Endothelial cell of umbilical vein (primary cell): ENCODE measurements around the gene RSBN1. TPM values are rescaled to one million over a fixed set of nuclear protein-coding genes. Genes with fewer than 3 reads are reported as not detected.

Experiments
- BruUV-seq: library from RNA; stranded (reverse); fragments of 400-500 nt; replicated peaks from 2 replicates; lab custom pipeline; 2021; lab: Mats Ljungman, UMichigan
- CTCF ChIA-PET: fragments of 300-600, 350-600 bp; sonication (Branson Sonifier 250); formaldehyde crosslinking; loops from one replicate; lab custom pipeline; 2021; ENCODE audit warnings: antibody characterized with exemption, inconsistent platforms; lab: Charles Lee
- POLR2A ChIA-PET: fragments of 300-600, 350-600 bp; sonication (Branson Sonifier 250); formaldehyde crosslinking; loops from one replicate; lab custom pipeline; 2021; ENCODE audit warnings: antibody characterized with exemption, inconsistent platforms; lab: Charles Lee
- DNase-seq: peaks from one replicate; pipeline ENCODE4 v3.0.0-alpha.2; 2011; ENCODE audit warnings: low read depth, low spot score
- FAIRE-seq: peaks from 2 replicates; lab custom pipeline; 2011; peaks lifted over from hg19 to GRCh38; lab: Jason Lieb, UNC
- H2AFZ ChIP-seq: 2 replicates; pipeline ENCODE4 v1.6.0; 2012; ENCODE audit warnings: low read depth, low read length, control low read depth, inconsistent platforms
- H3K27ac ChIP-seq: 2 replicates; pipeline ENCODE4 v1.5.1; 2011; ENCODE audit warnings: low read depth, mild to moderate bottlenecking, control low read depth, low read length, moderate library complexity; ENCODE audit not compliant: insufficient read depth
- H3K27me3 ChIP-seq, 2 experiments: 2 replicates each; pipeline versions ENCODE4 v1.6.0 to v1.6.1; 2011; ENCODE audit warnings: low read length in 2 of 2, mixed read lengths in 1 of 2; ENCODE audit not compliant: control insufficient read depth in 2 of 2, insufficient read depth in 2 of 2
- H3K36me3 ChIP-seq, 2 experiments: 2 replicates in 1 of 2; 3 replicates in 1 of 2; pipeline ENCODE4 v1.5.1; 2011; ENCODE audit warnings: low read length in 2 of 2, mild to moderate bottlenecking in 1 of 2, moderate library complexity in 1 of 2; ENCODE audit not compliant: control insufficient read depth in 2 of 2, insufficient read depth in 2 of 2; ENCODE audit errors: extremely low read depth in 1 of 2
- H3K4me1 ChIP-seq: 3 replicates; pipeline ENCODE4 v1.5.1; 2011; ENCODE audit warnings: mild to moderate bottlenecking, low read length; ENCODE audit not compliant: control insufficient read depth, insufficient read depth; ENCODE audit errors: extremely low read depth
- H3K4me2 ChIP-seq: 2 replicates; pipeline ENCODE4 v1.6.1; 2011; ENCODE audit warnings: low read length, control low read depth, mixed read lengths; ENCODE audit not compliant: insufficient read depth
- H3K4me3 ChIP-seq, 3 experiments: fragments of 200-600 bp in 1 of 3; sonication (generic), shearing (Covaris generic) in 1 of 3; replicated peaks in 1 of 3; 2 replicates each; pipeline ENCODE4 v1.5.1; 2011 to 2016; ENCODE audit warnings: control low read depth in 3 of 3, low read length in 3 of 3, mild to moderate bottlenecking in 2 of 3, inconsistent platforms in 1 of 3, low read depth in 1 of 3, moderate library complexity in 1 of 3; ENCODE audit not compliant: insufficient read depth in 1 of 3
- H3K79me2 ChIP-seq: 2 replicates; pipeline ENCODE4 v1.6.0; 2012; ENCODE audit warnings: low read length, inconsistent platforms; ENCODE audit not compliant: control insufficient read depth, insufficient read depth
- H3K9ac ChIP-seq: replicated peaks from 2 replicates; pipeline ENCODE3; 2011; ENCODE audit warnings: low read length, control low read depth; ENCODE audit not compliant: insufficient read depth; ENCODE audit errors: extremely low read depth
- H3K9me1 ChIP-seq: replicated peaks from 3 replicates; pipeline ENCODE4 v1.6.0; 2011; ENCODE audit warnings: mild to moderate bottlenecking, low read length; ENCODE audit not compliant: control insufficient read depth, insufficient read depth; ENCODE audit errors: extremely low read depth
- H3K9me3 ChIP-seq: replicated peaks from 2 replicates; pipeline ENCODE4 v1.5.1; 2012; ENCODE audit warnings: low read length, inconsistent platforms; ENCODE audit not compliant: control insufficient read depth, insufficient read depth
- H4K20me1 ChIP-seq: replicated peaks from 2 replicates; pipeline ENCODE3; 2011; ENCODE audit warnings: mild to moderate bottlenecking, low read length; ENCODE audit not compliant: control insufficient read depth, insufficient read depth; ENCODE audit errors: extremely low read depth
- CTCF ChIP-seq, 2 donors: IDR thresholded peaks; 1 replicate in 1 of 2; 2 replicates in 1 of 2; pipeline ENCODE4 v1.5.1; 2011; ENCODE audit warnings: low read length in 2 of 2, mild to moderate bottlenecking in 2 of 2, moderate library complexity in 2 of 2, control low read depth in 1 of 2, inconsistent platforms in 1 of 2, low read depth in 1 of 2; ENCODE audit not compliant: insufficient read depth in 1 of 2; ENCODE audit errors: extremely low read depth in 1 of 2
- EZH2 ChIP-seq: IDR thresholded peaks from 2 replicates; pipeline ENCODE4 v1.6.1; 2012; ENCODE audit warnings: borderline replicate concordance, low read depth, mild to moderate bottlenecking, moderate library complexity, low read length, inconsistent platforms; ENCODE audit not compliant: severe bottlenecking
- FOS ChIP-seq: IDR thresholded peaks from 2 replicates; pipeline ENCODE4 v1.6.1; 2011; ENCODE audit warnings: mild to moderate bottlenecking, low read length, moderate library complexity, borderline replicate concordance; ENCODE audit not compliant: insufficient read depth
- GATA2 ChIP-seq: IDR thresholded peaks from 2 replicates; pipeline ENCODE4 v1.7.0; 2011; ENCODE audit warnings: low read depth, mild to moderate bottlenecking, moderate library complexity, mixed read lengths, low read length; ENCODE audit not compliant: insufficient read length, insufficient read depth
- JUN ChIP-seq: IDR thresholded peaks from 2 replicates; pipeline ENCODE4 v1.6.1; 2011; ENCODE audit warnings: borderline replicate concordance, low read depth; ENCODE audit not compliant: insufficient read length, insufficient read depth
- MAX ChIP-seq: IDR thresholded peaks from 2 replicates; pipeline ENCODE4 v1.6.1; 2011; ENCODE audit not compliant: insufficient read depth, insufficient read length
- MYC ChIP-seq: IDR thresholded peaks from one replicate; pipeline ENCODE4 v1.6.1; 2011; ENCODE audit warnings: mild to moderate bottlenecking, low read depth, low read length
- POLR2A ChIP-seq: IDR thresholded peaks from 2 replicates; pipeline ENCODE4 v1.6.1; 2012; ENCODE audit warnings: low read depth, mild to moderate bottlenecking, control low read depth, low read length
- POLR2AphosphoS5 ChIP-seq: IDR thresholded peaks from 2 replicates; pipeline ENCODE4 v1.6.1; 2012; ENCODE audit warnings: low read depth, mild to moderate bottlenecking, control low read depth, low read length, moderate library complexity; ENCODE audit not compliant: insufficient read depth
- dilution Hi-C: fragments of 300-500 bp; cut with MboI; formaldehyde crosslinking; loops from one replicate; pipeline ENCODE4 v1.15.0; 2019; ENCODE audit warnings: low sequenced_read_pairs; ENCODE audit not compliant: extremely low pct_ligation_motif_present
- intact Hi-C: fragments of 100-400 bp; cut with micrococcal nuclease; formaldehyde crosslinking; loops from one replicate; pipeline ENCODE4 v1.10.0; 2022
- polyA plus RNA-seq, 4 experiments: library from polyadenylated mRNA; depleted of rRNA in 3 of 4; stranded (reverse) in 3 of 4; unstranded in 1 of 4; fragments of >200 nt; gene quantifications; 2 replicates each; pipeline versions ENCODE4 v1.2.1 to v1.2.3, GENCODE V29; 2011 to 2012; ENCODE audit warnings: missing spikeins in 1 of 4
- total RNA-seq: library from RNA; stranded (reverse); gene quantifications from 2 replicates; pipeline ENCODE4 v1.2.3, GENCODE V29; 2021

The RSBN1 gene
- total and polyA plus RNA-seq, 2 donors (not counting 3 experiments of a cell fraction or from before 2014, with no cell fraction given), result 4.0 to 13.4 TPM

- no peak overlapping the region for H3K9ac ChIP-seq
- peaks cover 1% of the 10 kb centered on the region for H3K79me2 ChIP-seq
- dilution Hi-C loops (no loop called here), intact Hi-C loops (no loop called here)
- no peak for DNase-seq
- H4K20me1 ChIP-seq, result no peaks in the 10 kb centered on the region
- no peak for FAIRE-seq
- no peaks in the 10 kb centered on the region for H3K4me1 ChIP-seq
- no peaks in the 10 kb centered on the region for H3K27me3 ChIP-seq
- CTCF ChIA-PET, result interaction anchor here (0.7 kb wide), 1 partner anchor 161 kb away, joined by 3 read pairs; no protein-coding TSS in a partner anchor
- H3K9me3 ChIP-seq, result no peaks in the 10 kb centered on the region
- no peak overlapping the region for H3K4me3 ChIP-seq
- POLR2A ChIA-PET, result interaction anchor here (0.6 to 0.8 kb wide), 2 partner anchors 10 to 34 kb away, joined by 3 read pairs; no protein-coding TSS in a partner anchor
- no peak overlapping the region for H3K27ac ChIP-seq
- H3K36me3 ChIP-seq, result peaks cover 3 to 13% of the 10 kb centered on the region in 2 experiments
- BruUV-seq, result no TSS peak
- H2AFZ ChIP-seq, result no peak overlapping the region
- H3K9me1 ChIP-seq, result no peaks in the 10 kb centered on the region
- H3K4me2 ChIP-seq, result no peak overlapping the region
- no peak for TF ChIP-seq JUN
- TF ChIP-seq GATA2, result no peak
- TF ChIP-seq FOS, result no peak
- no peak for TF ChIP-seq MYC
- no peak for TF ChIP-seq MAX
- no peak for TF ChIP-seq POLR2AphosphoS5
- TF ChIP-seq EZH2, result no peak
- TF ChIP-seq POLR2A, result no peak
- TF ChIP-seq CTCF (IDR thresholded peaks at IDR 0.05; ENCODE audit: extremely low read depth in 1 of 2, insufficient read depth in 1 of 2, low read depth in 1 of 2, low read length in 2 of 2), result no peak
These were observed 42.2 kb downstream of the RSBN1 start for GRCh38 chr1:113770031-113770430.
